Retinal pigment epithelial cell (primary cell): Measurements from ENCODE around the gene TLL1.

Experiments used
- DNase-seq: peaks from one replicate; pipeline ENCODE4 v3.0.0-alpha.2; 2010; ENCODE audit warnings: low read depth
- H3K4me3 ChIP-seq: 2 replicates; pipeline ENCODE4 v1.5.1; 2011; ENCODE audit warnings: mild to moderate bottlenecking, low read length, control low read depth, moderate library complexity
- CTCF ChIP-seq: conservative IDR thresholded peaks from 2 replicates; pipeline ENCODE4 v1.5.1; 2011; ENCODE audit warnings: low read depth, low read length, control low read depth, inconsistent platforms

TLL1 gene

DNA sequence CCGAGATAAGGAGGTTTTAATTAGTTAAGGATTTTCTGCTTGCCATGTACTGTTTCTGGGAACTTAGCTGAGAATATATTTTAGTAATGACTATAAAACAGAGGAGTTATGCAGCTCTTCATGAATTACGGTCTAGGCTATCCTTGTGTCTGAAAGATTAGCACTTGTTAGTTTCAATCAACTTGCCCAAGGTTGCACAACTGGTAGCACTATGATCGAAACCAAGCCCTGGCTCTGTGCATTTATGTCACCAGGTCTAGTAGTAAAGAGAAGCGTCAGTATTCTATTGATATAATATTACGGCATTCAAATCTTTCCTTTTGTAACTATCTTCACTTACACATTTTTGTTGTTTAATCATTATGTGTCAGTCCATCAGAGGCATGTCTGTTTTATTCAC, 176.0 kb downstream of the TLL1 start:
- H3K4me3 ChIP-seq: no peak overlapping the region
- peak; percentile 59 for DNase-seq
- TF ChIP-seq CTCF: no peak

DNA sequence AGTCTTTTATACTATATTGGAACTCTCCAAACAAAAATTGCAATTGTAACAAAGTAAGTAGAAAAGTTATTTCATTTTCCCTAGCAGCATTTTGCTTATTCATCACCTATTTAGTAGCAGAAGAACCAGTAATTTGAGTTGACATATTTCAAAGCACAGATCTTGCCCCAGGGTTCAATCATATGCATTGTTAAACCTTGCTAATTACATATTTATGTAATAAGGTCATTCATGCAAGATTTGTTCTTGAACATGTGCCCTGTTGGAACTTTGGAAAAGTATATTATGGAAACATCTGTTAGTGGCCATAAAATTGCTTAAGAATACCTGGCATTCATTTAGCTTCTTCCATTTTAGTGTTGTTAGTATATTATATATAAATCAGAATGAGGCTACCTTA, 191.7 kb downstream of the TLL1 start:
- H3K4me3 ChIP-seq: no peak overlapping the region
- no peak for TF ChIP-seq CTCF
- DNase-seq: peak; percentile 45

GRCh38 chr4:166065324-166065723, 192.3 kb downstream of the TLL1 start:
- TF ChIP-seq CTCF: no peak
- H3K4me3 ChIP-seq: no peak overlapping the region
- no peak for DNase-seq

DNA sequence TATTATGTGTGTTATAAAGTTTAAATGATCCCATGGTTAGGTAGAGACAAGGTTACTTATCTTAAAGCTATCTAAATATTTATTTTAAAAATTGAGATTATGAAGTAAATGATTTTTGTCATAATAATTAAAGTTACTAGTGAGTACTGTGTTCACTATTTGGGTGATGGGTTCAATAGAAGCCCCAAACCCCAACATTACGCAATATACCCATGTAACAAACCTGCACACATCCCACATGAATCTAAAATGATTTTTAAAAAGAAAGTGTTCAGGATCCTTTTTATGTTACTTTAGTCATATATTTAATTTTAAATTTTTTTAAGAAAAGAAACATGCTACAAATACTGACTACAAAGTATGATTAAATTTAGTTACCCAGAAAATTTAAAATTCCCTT, 193.9 kb downstream of the TLL1 start:
- no peak overlapping the region for H3K4me3 ChIP-seq
- TF ChIP-seq CTCF: no peak
- DNase-seq: no peak

- H3K4me3 ChIP-seq: no peak overlapping the region
- DNase-seq: no peak
- TF ChIP-seq CTCF: no peak
Observed at GRCh38 chr4:166067915-166068314, 194.9 kb downstream of the TLL1 start.

- TF ChIP-seq CTCF: no peak
- H3K4me3 ChIP-seq: no peak overlapping the region
- no peak for DNase-seq
Observed at GRCh38 chr4:166073783-166074182, 200.7 kb downstream of the TLL1 start.

DNA sequence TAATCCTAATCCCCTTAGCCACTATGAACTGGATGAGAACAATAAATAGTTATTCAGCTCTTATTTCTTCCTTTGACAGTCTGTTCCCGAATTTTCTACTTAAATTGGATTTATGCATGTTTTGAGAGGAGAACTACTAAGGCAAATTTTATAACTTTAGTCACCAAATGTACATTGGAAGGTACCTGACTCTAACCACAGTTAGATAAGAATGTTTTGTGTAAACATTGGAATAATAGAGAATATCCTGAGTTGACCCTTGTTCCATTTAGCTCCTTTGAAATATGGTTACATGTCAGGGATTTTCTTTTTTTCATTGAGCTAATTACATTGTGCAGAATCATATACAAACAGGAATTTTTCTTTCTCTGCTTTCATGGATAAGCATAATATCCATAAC, 202.6 kb downstream of the TLL1 start:
- DNase-seq: no peak
- H3K4me3 ChIP-seq: no peak overlapping the region
- no peak for TF ChIP-seq CTCF
